LoVo (cell line): ENCODE measurements around the gene HEMK1.

Experiments
- DNase-seq: peaks from one replicate; pipeline ENCODE4 v3.0.0-alpha.2; 2016; ENCODE audit warnings: low spot score

Gene HEMK1

GRCh38 chr3:50545781-50546180, 23.5 kb upstream of the HEMK1 start:
- no peak for DNase-seq

GRCh38 chr3:50549226-50549625, 20.1 kb upstream of the HEMK1 start:
- DNase-seq, result no peak

- peak; percentile 35 for DNase-seq
These were observed 19.1 kb upstream of the HEMK1 start for GRCh38 chr3:50550079-50550736.

GRCh38 chr3:50551054-50551659, 18.2 kb upstream of the HEMK1 start:
- no peak for DNase-seq

- DNase-seq, result no peak
These were observed 17.5 kb upstream of the HEMK1 start for GRCh38 chr3:50551681-50552435.

- DNase-seq, result no peak
These were observed 16.7 kb upstream of the HEMK1 start for GRCh38 chr3:50552598-50552997.

- no peak for DNase-seq
These were observed 14.8 kb upstream of the HEMK1 start for GRCh38 chr3:50554553-50554952.

GRCh38 chr3:50557106-50557505, 12.2 kb upstream of the HEMK1 start:
- no peak for DNase-seq

GRCh38 chr3:50557915-50558314, 11.4 kb upstream of the HEMK1 start:
- no peak for DNase-seq

GRCh38 chr3:50559702-50560101, 9.6 kb upstream of the HEMK1 start:
- no peak for DNase-seq

- no peak for DNase-seq
These were observed 6.5 kb upstream of the HEMK1 start for GRCh38 chr3:50562861-50563260.

- DNase-seq, result no peak
These were observed 5.5 kb upstream of the HEMK1 start for GRCh38 chr3:50563867-50564266.

- no peak for DNase-seq
These were observed 5.0 kb upstream of the HEMK1 start for GRCh38 chr3:50564321-50564720.

- DNase-seq, result no peak
These were observed 2.3 kb upstream of the HEMK1 start for GRCh38 chr3:50567011-50567385.

GRCh38 chr3:50567386-50568167, 1.7 kb upstream of the HEMK1 start, which contains the start of gene C3orf18:
Gene C3orf18, minus strand, starts transcription at chr3:50567747. Its CDS starts 2,048 bp downstream, at chr3:50565699.
- peak; percentile 77 for DNase-seq

- no peak for DNase-seq
These were observed 1.4 kb downstream of the HEMK1 start for GRCh38 chr3:50570508-50571279.

GRCh38 chr3:50571486-50571885, 2.2 kb downstream of the HEMK1 start:
- no peak for DNase-seq

GRCh38 chr3:50572158-50572557, 2.8 kb downstream of the HEMK1 start:
- peak; percentile 41 for DNase-seq

- no peak for DNase-seq
These were observed 3.6 kb downstream of the HEMK1 start for GRCh38 chr3:50572801-50573371.

- DNase-seq, result no peak
These were observed 4.5 kb downstream of the HEMK1 start for GRCh38 chr3:50573566-50574443.
